ENCODE results near the gene PDAP1.

Gene PDAP1

DNA sequence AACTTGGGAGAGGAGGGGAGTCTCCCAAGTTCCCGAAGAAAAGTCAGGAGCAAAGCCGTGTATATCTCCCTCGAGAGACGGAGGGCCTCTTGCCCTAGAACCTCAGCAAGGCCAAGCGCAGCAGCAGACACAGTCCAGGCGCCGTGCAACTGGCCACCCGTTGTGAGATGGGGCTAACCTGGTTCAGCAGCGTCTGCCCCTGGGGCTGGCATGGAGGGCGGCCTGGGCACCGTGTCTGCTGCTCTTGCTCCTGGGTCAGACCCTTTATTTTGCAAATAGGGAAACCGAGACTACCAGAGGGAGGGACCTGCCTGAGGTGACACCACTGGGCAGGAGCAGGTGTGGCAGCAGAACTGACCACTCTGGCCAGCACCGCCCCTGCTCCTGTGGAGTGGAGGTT is 44.1 kb upstream of the PDAP1 start:
- H3K9me3 ChIP-seq (ENCODE audit: control extremely low read depth in 1 of 5, control insufficient read depth in 4 of 5, insufficient read depth in 2 of 5, low read depth in 1 of 5, low read length in 4 of 5) = peaks cover 0 to 2% (median 0%) of the 10 kb centered on the region in 5 experiments
- H3K27me3 ChIP-seq (replicated peaks in 2 of 5; ENCODE audit: control insufficient read depth in 4 of 5, insufficient read depth in 5 of 5, low read length in 4 of 5) = no peaks in the 10 kb centered on the region
- H3K36me3 ChIP-seq (ENCODE audit: control insufficient read depth in 4 of 4, insufficient read depth in 4 of 4, low read length in 3 of 4) = peaks cover 7 to 96% (median 75%) of the 10 kb centered on the region in 4 experiments
- H3K27ac ChIP-seq (ENCODE audit: insufficient read depth in 1 of 2, low read depth in 1 of 2, low read length in 2 of 2, poor library complexity in 1 of 2, severe bottlenecking in 2 of 2) = no peak overlapping the region
- CTCF ChIA-PET = interaction anchor here (0.9 kb wide), 1 partner anchor 9 kb away, joined by 3 read pairs; no protein-coding TSS in a partner anchor
- DNase-seq = no peak
- POLR2A ChIA-PET = no interaction called here
- WGBS (ENCODE audit: insufficient coverage) = 100% methylated on average over 10 of the region's 13 CpGs
- H3K4me1 ChIP-seq (ENCODE audit: control extremely low read depth in 1 of 4, control insufficient read depth in 4 of 4, insufficient read depth in 4 of 4, low read length in 3 of 4) = no peaks in the 10 kb centered on the region
- H3K4me3 ChIP-seq (ENCODE audit: control insufficient read depth in 1 of 7, extremely low read depth in 1 of 7, insufficient read depth in 4 of 7, low read depth in 2 of 7, low read length in 6 of 7) = no peak overlapping the region

DNA sequence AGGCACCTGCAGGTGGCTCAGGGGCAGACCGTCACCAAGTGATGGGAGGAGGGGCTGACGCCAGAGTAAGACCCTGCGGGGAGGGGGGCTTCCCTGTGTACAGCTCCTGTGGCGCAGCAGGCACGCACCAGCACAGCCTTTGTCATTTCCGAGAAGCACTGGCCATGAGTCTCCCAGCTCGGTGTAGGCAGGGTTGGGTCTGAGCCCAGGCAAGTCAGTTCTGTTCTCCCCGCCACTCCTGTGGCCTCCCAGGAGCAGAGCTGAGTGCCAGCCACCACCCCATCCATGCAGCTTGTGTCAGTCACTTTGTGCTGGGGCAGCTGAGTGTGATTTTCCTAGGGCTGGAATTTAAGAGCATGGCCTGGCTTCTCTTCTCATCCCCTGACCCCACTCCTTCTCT is 43.5 kb upstream of the PDAP1 start:
- H3K36me3 ChIP-seq (ENCODE audit: control insufficient read depth in 4 of 4, insufficient read depth in 4 of 4, low read length in 3 of 4) = peaks cover 7 to 91% (median 70%) of the 10 kb centered on the region in 4 experiments
- WGBS (ENCODE audit: insufficient coverage) = 93% methylated on average over 7 of the region's 8 CpGs
- no peaks in the 10 kb centered on the region for H3K4me1 ChIP-seq (ENCODE audit: control extremely low read depth in 1 of 4, control insufficient read depth in 4 of 4, insufficient read depth in 4 of 4, low read length in 3 of 4)
- H3K9me3 ChIP-seq (ENCODE audit: control extremely low read depth in 1 of 5, control insufficient read depth in 4 of 5, insufficient read depth in 2 of 5, low read depth in 1 of 5, low read length in 4 of 5) = peaks cover 0 to 2% (median 0%) of the 10 kb centered on the region in 5 experiments
- no peak for DNase-seq
- ChIA-PET POLR2A (no interaction called here), CTCF (no interaction called here)
- H3K4me3 ChIP-seq (ENCODE audit: control insufficient read depth in 1 of 7, extremely low read depth in 1 of 7, insufficient read depth in 4 of 7, low read depth in 2 of 7, low read length in 6 of 7) = no peak overlapping the region
- no peak overlapping the region for H3K27ac ChIP-seq (ENCODE audit: insufficient read depth in 1 of 2, low read depth in 1 of 2, low read length in 2 of 2, poor library complexity in 1 of 2, severe bottlenecking in 2 of 2)
- no peaks in the 10 kb centered on the region for H3K27me3 ChIP-seq (replicated peaks in 2 of 5; ENCODE audit: control insufficient read depth in 4 of 5, insufficient read depth in 5 of 5, low read length in 4 of 5)

DNA sequence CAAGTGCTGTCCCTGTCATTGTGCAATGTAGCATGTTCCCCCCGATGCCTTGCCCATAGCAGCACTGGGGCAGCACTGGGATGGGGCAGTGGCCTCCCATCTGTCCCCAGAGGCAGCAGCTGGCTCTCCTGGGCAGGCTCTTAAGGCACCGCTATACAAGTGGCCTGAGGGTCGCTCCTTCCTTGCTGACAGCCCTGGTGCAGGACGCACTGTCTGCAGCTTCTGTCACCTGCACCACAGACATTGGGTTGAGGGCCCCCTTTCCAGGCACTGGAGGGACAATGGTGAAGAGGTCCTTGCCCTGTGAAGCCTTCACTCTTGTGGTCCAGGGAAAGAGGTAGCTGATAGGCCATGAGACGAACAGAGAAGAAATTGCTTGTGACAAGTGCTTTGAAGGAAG is 40.9 kb upstream of the PDAP1 start:
- no peaks in the 10 kb centered on the region for H3K4me1 ChIP-seq (ENCODE audit: control extremely low read depth in 1 of 4, control insufficient read depth in 4 of 4, insufficient read depth in 4 of 4, low read length in 3 of 4)
- DNase-seq = no peak
- no peaks in the 10 kb centered on the region for H3K27me3 ChIP-seq (replicated peaks in 2 of 5; ENCODE audit: control insufficient read depth in 4 of 5, insufficient read depth in 5 of 5, low read length in 4 of 5)
- H3K36me3 ChIP-seq (ENCODE audit: control insufficient read depth in 4 of 4, insufficient read depth in 4 of 4, low read length in 3 of 4) = peaks cover 14 to 88% (median 63%) of the 10 kb centered on the region in 4 experiments
- 97% methylated on average over 5 of the region's 5 CpGs for WGBS (ENCODE audit: insufficient coverage)
- no peak overlapping the region for H3K4me3 ChIP-seq (ENCODE audit: control insufficient read depth in 1 of 7, extremely low read depth in 1 of 7, insufficient read depth in 4 of 7, low read depth in 2 of 7, low read length in 6 of 7)
- no peaks in the 10 kb centered on the region for H3K9me3 ChIP-seq (ENCODE audit: control extremely low read depth in 1 of 5, control insufficient read depth in 4 of 5, insufficient read depth in 2 of 5, low read depth in 1 of 5, low read length in 4 of 5)
- CTCF ChIA-PET = interaction anchor here (0.5 to 2.2 kb wide), 2 partner anchors 11 to 26 kb away, joined by 3 to 4 read pairs; no protein-coding TSS in a partner anchor
- POLR2A ChIA-PET = no interaction called here
- H3K27ac ChIP-seq (ENCODE audit: insufficient read depth in 1 of 2, low read depth in 1 of 2, low read length in 2 of 2, poor library complexity in 1 of 2, severe bottlenecking in 2 of 2) = no peak overlapping the region

DNA sequence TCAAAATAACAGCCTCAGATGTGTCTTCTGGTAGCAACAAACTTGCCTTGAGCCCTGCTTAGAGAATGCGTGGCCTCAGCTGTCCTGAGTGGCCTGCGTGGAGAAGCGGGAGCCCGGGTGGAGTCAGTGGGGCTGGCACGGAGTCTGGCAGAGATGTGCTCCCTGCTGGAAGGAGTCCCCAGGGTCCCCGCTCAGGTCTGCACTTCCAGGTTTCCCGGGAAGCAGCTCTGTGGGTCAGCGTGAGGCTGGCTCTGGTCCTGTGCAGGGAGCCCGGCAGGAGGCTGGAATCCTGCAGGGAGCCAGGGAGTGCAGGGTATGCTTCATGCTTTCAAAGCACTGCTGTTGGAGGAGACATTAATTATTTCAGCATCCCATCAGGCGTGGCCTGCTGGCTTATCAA is 40.5 kb upstream of the PDAP1 start:
- POLR2A ChIA-PET = no interaction called here
- H3K27me3 ChIP-seq (replicated peaks in 2 of 5; ENCODE audit: control insufficient read depth in 4 of 5, insufficient read depth in 5 of 5, low read length in 4 of 5) = no peaks in the 10 kb centered on the region
- no peak overlapping the region for H3K27ac ChIP-seq (ENCODE audit: insufficient read depth in 1 of 2, low read depth in 1 of 2, low read length in 2 of 2, poor library complexity in 1 of 2, severe bottlenecking in 2 of 2)
- H3K36me3 ChIP-seq (ENCODE audit: control insufficient read depth in 4 of 4, insufficient read depth in 4 of 4, low read length in 3 of 4) = peaks cover 14 to 86% (median 61%) of the 10 kb centered on the region in 4 experiments
- H3K9me3 ChIP-seq (ENCODE audit: control extremely low read depth in 1 of 5, control insufficient read depth in 4 of 5, insufficient read depth in 2 of 5, low read depth in 1 of 5, low read length in 4 of 5) = no peaks in the 10 kb centered on the region
- 97% methylated on average over 9 of the region's 10 CpGs for WGBS (ENCODE audit: insufficient coverage)
- DNase-seq = no peak
- no peak overlapping the region for H3K4me3 ChIP-seq (ENCODE audit: control insufficient read depth in 1 of 7, extremely low read depth in 1 of 7, insufficient read depth in 4 of 7, low read depth in 2 of 7, low read length in 6 of 7)
- H3K4me1 ChIP-seq (ENCODE audit: control extremely low read depth in 1 of 4, control insufficient read depth in 4 of 4, insufficient read depth in 4 of 4, low read length in 3 of 4) = no peaks in the 10 kb centered on the region
- CTCF ChIA-PET = interaction anchor here (2.2 kb wide), 1 partner anchor 12 kb away, joined by 4 read pairs; no protein-coding TSS in a partner anchor

DNA sequence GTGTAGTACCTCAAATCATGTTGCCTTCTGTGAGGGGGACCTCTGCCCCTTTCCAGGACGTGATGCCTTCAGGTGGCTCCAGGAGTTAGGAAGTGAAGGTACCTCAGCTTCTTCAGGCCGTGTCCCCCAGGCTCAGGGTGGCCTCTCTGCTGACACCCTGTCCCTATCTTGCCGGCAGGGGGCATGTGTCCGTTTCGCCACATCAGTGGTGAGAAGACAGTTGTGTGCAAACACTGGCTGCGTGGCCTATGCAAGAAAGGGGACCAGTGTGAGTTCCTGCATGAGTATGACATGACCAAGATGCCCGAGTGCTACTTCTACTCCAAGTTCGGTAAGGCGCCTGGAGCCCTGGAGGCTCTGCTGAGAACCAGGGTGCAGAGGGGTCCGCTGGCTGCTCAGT is 39.5 kb upstream of the PDAP1 start:
- Histone ChIP-seq H3K9me3 (ENCODE audit: control extremely low read depth in 1 of 5, control insufficient read depth in 4 of 5, insufficient read depth in 2 of 5, low read depth in 1 of 5, low read length in 4 of 5) (no peaks in the 10 kb centered on the region), H3K27me3 (replicated peaks in 2 of 5; ENCODE audit: control insufficient read depth in 4 of 5, insufficient read depth in 5 of 5, low read length in 4 of 5) (no peaks in the 10 kb centered on the region), H3K27ac (ENCODE audit: insufficient read depth in 1 of 2, low read depth in 1 of 2, low read length in 2 of 2, poor library complexity in 1 of 2, severe bottlenecking in 2 of 2) (no peak overlapping the region), H3K36me3 (ENCODE audit: control insufficient read depth in 4 of 4, insufficient read depth in 4 of 4, low read length in 3 of 4) (peaks cover 14 to 84% (median 57%) of the 10 kb centered on the region in 4 experiments), H3K4me1 (ENCODE audit: control extremely low read depth in 1 of 4, control insufficient read depth in 4 of 4, insufficient read depth in 4 of 4, low read length in 3 of 4) (no peaks in the 10 kb centered on the region), H3K4me3 (ENCODE audit: control insufficient read depth in 1 of 7, extremely low read depth in 1 of 7, insufficient read depth in 4 of 7, low read depth in 2 of 7, low read length in 6 of 7) (no peak overlapping the region)
- CTCF ChIA-PET = interaction anchor here (0.7 kb wide), 1 partner anchor 172 kb away, joined by 3 read pairs; no protein-coding TSS in a partner anchor
- WGBS (ENCODE audit: insufficient coverage) = 93% methylated on average over 10 of the region's 10 CpGs
- DNase-seq = peak in 2 of 3 donors; percentile 11 to 20
- POLR2A ChIA-PET = no interaction called here

DNA sequence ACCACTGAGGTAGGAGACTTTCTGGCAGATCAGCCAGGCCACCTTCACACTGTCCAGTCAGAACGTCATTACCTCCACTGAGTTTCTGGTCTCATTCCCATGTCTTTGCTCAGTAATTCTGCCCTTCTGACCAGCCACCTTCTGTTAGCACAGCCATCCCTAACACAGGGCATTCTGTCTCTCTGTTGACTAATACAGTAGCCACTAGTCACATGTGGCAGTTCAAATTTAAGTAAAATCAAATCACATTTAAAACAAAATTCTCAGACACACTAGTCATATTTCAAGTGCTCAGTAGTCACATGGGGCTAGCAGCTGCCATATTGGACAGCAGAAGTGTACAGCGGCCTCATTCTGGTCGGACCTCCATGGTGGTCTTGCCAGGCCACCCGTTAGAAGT is 37.7 kb upstream of the PDAP1 start:
- Histone ChIP-seq H3K4me1 (ENCODE audit: control extremely low read depth in 1 of 4, control insufficient read depth in 4 of 4, insufficient read depth in 4 of 4, low read length in 3 of 4) (no peaks in the 10 kb centered on the region), H3K27ac (ENCODE audit: insufficient read depth in 1 of 2, low read depth in 1 of 2, low read length in 2 of 2, poor library complexity in 1 of 2, severe bottlenecking in 2 of 2) (no peak overlapping the region), H3K36me3 (ENCODE audit: control insufficient read depth in 4 of 4, insufficient read depth in 4 of 4, low read length in 3 of 4) (peaks cover 14 to 80% (median 48%) of the 10 kb centered on the region in 4 experiments), H3K4me3 (ENCODE audit: control insufficient read depth in 1 of 7, extremely low read depth in 1 of 7, insufficient read depth in 4 of 7, low read depth in 2 of 7, low read length in 6 of 7) (no peak overlapping the region), H3K9me3 (ENCODE audit: control extremely low read depth in 1 of 5, control insufficient read depth in 4 of 5, insufficient read depth in 2 of 5, low read depth in 1 of 5, low read length in 4 of 5) (no peaks in the 10 kb centered on the region), H3K27me3 (replicated peaks in 2 of 5; ENCODE audit: control insufficient read depth in 4 of 5, insufficient read depth in 5 of 5, low read length in 4 of 5) (no peaks in the 10 kb centered on the region)
- POLR2A ChIA-PET = interaction anchor here (0.6 kb wide), 1 partner anchor 566 kb away, joined by 4 read pairs; no protein-coding TSS in a partner anchor
- CTCF ChIA-PET = interaction anchor here (1.1 kb wide), 1 partner anchor 10 kb away, joined by 3 read pairs; no protein-coding TSS in a partner anchor
- 100% methylated on average over 4 of the region's 4 CpGs for WGBS (ENCODE audit: insufficient coverage)
- DNase-seq = no peak

DNA sequence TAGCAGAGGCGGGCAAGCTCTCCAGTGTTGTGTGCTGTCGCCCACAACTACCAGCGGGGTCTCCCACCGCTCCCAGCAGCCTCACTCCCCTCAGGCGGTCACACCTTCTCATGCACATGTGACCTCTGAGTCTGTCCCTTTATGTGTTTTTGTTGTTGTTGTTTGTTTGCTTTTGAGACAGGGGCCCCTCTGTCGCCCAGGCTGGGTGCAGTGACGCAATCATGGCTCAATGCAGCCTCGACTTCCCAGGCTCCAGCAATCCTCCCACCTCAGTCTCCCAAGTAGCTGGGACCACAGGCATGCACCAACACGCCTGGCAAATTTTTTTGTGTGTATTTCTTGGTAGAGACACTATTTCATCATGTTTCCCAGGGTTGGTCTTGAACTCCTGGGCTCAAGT is 31.8 kb upstream of the PDAP1 start:
- Histone ChIP-seq H3K4me3 (ENCODE audit: control insufficient read depth in 1 of 7, extremely low read depth in 1 of 7, insufficient read depth in 4 of 7, low read depth in 2 of 7, low read length in 6 of 7) (peak overlapping the region in 6 of 7 experiments; percentile 90 to 98 (median 96)), H3K9me3 (ENCODE audit: control extremely low read depth in 1 of 5, control insufficient read depth in 4 of 5, insufficient read depth in 2 of 5, low read depth in 1 of 5, low read length in 4 of 5) (no peaks in the 10 kb centered on the region), H3K36me3 (ENCODE audit: control insufficient read depth in 4 of 4, insufficient read depth in 4 of 4, low read length in 3 of 4) (peaks cover 0 to 31% (median 12%) of the 10 kb centered on the region in 4 experiments), H3K27me3 (replicated peaks in 2 of 5; ENCODE audit: control insufficient read depth in 4 of 5, insufficient read depth in 5 of 5, low read length in 4 of 5) (no peaks in the 10 kb centered on the region), H3K4me1 (ENCODE audit: control extremely low read depth in 1 of 4, control insufficient read depth in 4 of 4, insufficient read depth in 4 of 4, low read length in 3 of 4) (peaks cover 6 to 22% (median 16%) of the 10 kb centered on the region in 4 experiments), H3K27ac (ENCODE audit: insufficient read depth in 1 of 2, low read depth in 1 of 2, low read length in 2 of 2, poor library complexity in 1 of 2, severe bottlenecking in 2 of 2) (peak overlapping the region in 1 of 2 experiments; percentile 82)
- DNase-seq = no peak
- ChIA-PET CTCF (no interaction called here), POLR2A (no interaction called here)
- WGBS (ENCODE audit: insufficient coverage) = 100% methylated on average over 1 of the region's 9 CpGs

Data from common myeloid progenitor, CD34-positive (primary cell).